ENCODE results near the gene ABI1.

Gene ABI1

DNA sequence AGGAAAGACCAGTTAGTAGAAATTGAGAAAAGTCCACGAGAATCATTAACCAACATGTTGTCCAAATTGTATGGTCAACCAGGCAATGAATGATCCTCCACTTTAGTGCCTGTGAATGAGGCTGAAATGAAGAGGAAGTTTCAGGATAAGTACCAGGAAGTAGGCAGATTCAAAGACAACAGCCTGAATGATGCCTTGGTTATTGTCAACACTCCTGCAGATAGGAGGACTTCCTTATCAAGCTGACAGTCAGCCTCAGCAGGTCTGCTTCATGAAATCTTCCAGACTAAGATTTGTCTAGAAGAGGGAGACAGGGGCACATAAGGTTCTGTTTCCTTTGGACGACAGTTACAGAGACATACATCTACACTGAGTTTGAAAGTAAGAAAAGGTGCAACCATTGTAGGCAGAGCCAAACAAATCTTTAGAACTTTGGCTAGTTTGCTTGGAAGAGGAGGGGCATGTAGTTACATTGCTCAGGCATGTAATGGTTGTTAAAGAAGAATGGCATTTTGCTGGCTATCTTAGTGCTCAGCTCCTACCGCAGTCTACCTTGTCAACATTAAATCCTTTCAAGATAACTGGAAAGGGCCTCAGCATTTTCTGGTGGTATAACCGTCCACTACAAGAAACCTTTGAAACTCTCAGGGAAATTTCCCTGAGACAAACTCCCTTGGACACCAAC is 81.4 kb downstream of the ABI1 start:
- TF ChIP-seq, protein P1, sequence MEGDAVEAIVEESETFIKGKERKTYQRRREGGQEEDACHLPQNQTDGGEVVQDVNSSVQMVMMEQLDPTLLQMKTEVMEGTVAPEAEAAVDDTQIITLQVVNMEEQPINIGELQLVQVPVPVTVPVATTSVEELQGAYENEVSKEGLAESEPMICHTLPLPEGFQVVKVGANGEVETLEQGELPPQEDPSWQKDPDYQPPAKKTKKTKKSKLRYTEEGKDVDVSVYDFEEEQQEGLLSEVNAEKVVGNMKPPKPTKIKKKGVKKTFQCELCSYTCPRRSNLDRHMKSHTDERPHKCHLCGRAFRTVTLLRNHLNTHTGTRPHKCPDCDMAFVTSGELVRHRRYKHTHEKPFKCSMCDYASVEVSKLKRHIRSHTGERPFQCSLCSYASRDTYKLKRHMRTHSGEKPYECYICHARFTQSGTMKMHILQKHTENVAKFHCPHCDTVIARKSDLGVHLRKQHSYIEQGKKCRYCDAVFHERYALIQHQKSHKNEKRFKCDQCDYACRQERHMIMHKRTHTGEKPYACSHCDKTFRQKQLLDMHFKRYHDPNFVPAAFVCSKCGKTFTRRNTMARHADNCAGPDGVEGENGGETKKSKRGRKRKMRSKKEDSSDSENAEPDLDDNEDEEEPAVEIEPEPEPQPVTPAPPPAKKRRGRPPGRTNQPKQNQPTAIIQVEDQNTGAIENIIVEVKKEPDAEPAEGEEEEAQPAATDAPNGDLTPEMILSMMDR (IDR thresholded peaks at IDR 0.05; ENCODE audit: borderline replicate concordance, control extremely low read depth, extremely low read depth, insufficient read depth, missing control alignments): no peak
- DNase-seq (ENCODE audit: low spot score): no peak
- in situ Hi-C loops (cut with MboI; ENCODE audit: low sequenced_read_pairs, unreplicated experiment): no loop called here

DNA sequence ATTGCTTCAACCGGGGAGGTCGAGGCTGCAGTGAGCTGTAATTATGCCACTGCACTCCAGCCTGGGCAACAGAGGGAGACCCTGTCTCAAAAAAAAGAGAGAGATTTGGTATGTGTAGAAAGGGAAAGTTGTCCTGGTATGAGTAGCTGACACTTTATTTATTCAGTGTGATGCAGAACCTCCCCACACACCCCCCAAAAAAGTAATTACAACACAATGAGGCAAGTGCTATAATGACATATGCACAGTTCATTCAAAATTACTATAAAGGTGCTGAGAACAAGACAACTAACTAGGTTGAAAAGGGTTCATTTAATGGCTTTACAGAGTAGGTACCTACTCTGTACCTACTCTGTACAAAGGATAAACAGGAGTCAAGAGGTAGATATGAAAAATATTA is 83.1 kb downstream of the ABI1 start:
- in situ Hi-C loops (cut with MboI; ENCODE audit: low sequenced_read_pairs, unreplicated experiment): no loop called here
- TF ChIP-seq, protein P1 (IDR thresholded peaks at IDR 0.05; ENCODE audit: borderline replicate concordance, control extremely low read depth, extremely low read depth, insufficient read depth, missing control alignments): no peak

DNA sequence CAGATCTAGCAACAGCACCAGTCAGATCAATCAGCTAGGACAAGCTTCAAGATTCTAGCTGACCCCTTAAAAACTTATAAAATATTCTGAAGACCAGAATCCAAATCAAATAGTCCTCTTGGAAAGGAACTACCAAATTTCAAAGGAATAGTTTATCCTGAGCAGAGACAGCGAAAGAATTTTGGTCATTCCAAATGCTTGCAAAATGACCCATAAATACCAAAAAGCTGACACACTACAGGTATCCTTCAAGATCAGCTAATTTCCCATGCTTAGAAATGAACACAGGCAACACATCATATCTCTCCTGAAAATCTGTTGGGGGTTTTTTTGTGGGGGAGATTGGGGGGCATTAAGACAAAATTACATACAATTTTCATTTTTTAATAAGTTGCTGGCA is 84.5 kb downstream of the ABI1 start:
- in situ Hi-C loops (cut with MboI; ENCODE audit: low sequenced_read_pairs, unreplicated experiment): no loop called here
- no peak for DNase-seq (ENCODE audit: low spot score)
- TF ChIP-seq, protein P1 (IDR thresholded peaks at IDR 0.05; ENCODE audit: borderline replicate concordance, control extremely low read depth, extremely low read depth, insufficient read depth, missing control alignments): no peak

More for the DNA sequence above, 83.1 kb downstream of the ABI1 start:
- no peak for DNase-seq (ENCODE audit: low spot score)

DNA sequence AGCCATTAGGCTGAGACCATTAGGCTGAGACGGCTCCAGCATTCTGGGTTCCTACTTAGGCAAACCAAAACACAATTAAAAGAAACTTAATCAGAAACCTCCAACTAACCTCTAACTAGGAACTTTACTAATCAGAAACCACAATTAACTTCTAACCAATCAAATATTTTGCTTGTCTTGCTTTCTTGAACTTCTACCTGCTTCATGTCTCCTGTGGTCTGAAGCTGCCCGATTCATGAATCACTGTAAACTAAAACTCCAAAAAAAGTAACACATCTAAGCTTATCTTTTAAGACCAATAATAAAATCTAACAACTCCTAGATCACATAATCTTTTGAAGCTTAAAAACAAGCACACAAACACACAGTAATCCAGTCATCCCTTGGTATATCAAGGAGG is 87.1 kb downstream of the ABI1 start:
- in situ Hi-C loops (cut with MboI; ENCODE audit: low sequenced_read_pairs, unreplicated experiment): no loop called here
- no peak for DNase-seq (ENCODE audit: low spot score)
- TF ChIP-seq, protein P1 (IDR thresholded peaks at IDR 0.05; ENCODE audit: borderline replicate concordance, control extremely low read depth, extremely low read depth, insufficient read depth, missing control alignments): no peak

DNA sequence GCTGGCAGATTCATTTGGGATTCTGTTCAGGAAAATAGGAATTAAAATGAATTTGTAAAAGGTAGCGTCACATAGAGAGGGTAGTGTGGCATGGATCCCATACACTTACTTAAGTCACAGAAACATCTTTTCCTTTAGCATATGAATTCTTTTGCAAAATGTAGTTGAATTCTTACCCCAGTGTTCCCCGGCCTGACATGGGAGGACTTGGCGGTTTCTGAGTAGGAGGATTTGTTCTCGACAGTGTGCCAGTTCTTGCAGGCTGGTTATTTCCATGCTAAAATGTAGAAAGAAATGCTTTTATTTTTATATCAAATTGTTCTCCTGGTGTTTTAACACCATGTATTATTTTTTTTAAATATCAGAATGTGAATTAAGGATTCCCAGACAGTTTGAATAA is 90.7 kb downstream of the ABI1 start:
- TF ChIP-seq, protein P1 (IDR thresholded peaks at IDR 0.05; ENCODE audit: borderline replicate concordance, control extremely low read depth, extremely low read depth, insufficient read depth, missing control alignments): no peak
- no peak for DNase-seq (ENCODE audit: low spot score)
- in situ Hi-C loops (cut with MboI; ENCODE audit: low sequenced_read_pairs, unreplicated experiment): no loop called here

DNA sequence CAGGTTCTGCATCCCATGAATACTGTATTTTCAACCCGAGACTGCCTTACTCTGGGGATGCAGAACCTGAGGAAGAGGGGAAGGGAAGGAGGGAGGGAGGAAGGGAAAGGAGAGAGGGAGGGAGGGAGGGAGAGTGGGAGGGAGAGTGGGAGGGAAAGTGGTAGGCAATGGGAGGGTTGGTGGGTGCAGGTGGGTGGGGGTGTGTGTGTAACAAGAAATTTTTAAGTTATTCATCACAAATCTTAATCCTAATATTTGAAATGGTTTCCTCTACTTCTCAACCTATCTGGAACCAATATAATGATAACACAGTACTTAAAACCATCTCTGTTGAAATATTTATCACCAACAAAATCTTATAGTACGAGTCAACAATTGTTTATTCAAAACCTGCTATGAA is 95.2 kb downstream of the ABI1 start:
- no peak for DNase-seq (ENCODE audit: low spot score)
- TF ChIP-seq, protein P1 (IDR thresholded peaks at IDR 0.05; ENCODE audit: borderline replicate concordance, control extremely low read depth, extremely low read depth, insufficient read depth, missing control alignments): no peak
- in situ Hi-C loops (cut with MboI; ENCODE audit: low sequenced_read_pairs, unreplicated experiment): no loop called here

Data from GM13976 (cell line).